Measurements from ENCODE around the gene LYST.
"Not testable (repeated sequence)": the region's sequence is repeated elsewhere in the genome, so short reads cannot be mapped to it uniquely, and the experiment has no call there.

The LYST gene

GRCh38 chr1:235820061-235820460 is 46.6 kb downstream of the LYST start:
- no peak for DNase-seq (ENCODE audit: low read depth in 2 of 2)

GRCh38 chr1:235818632-235819136 is 48.0 kb downstream of the LYST start:
- no peak for DNase-seq (ENCODE audit: low read depth in 2 of 2)

- no peak for DNase-seq (ENCODE audit: low read depth in 2 of 2)
These were observed 49.5 kb downstream of the LYST start for GRCh38 chr1:235817101-235817728.

- DNase-seq (ENCODE audit: low read depth in 2 of 2) = no peak
These were observed 56.9 kb downstream of the LYST start for GRCh38 chr1:235809688-235810397.

GRCh38 chr1:235808223-235808622 is 58.5 kb downstream of the LYST start:
- DNase-seq (ENCODE audit: low read depth in 2 of 2) = no peak

GRCh38 chr1:235806123-235806522 is 60.6 kb downstream of the LYST start:
- no peak for DNase-seq (ENCODE audit: low read depth in 2 of 2)

GRCh38 chr1:235802573-235803346 is 63.9 kb downstream of the LYST start:
- DNase-seq (ENCODE audit: low read depth in 2 of 2) = no peak

- DNase-seq (ENCODE audit: low read depth in 2 of 2) = no peak
These were observed 67.4 kb downstream of the LYST start for GRCh38 chr1:235799264-235799663.

GRCh38 chr1:235791532-235792060 is 75.1 kb downstream of the LYST start:
- no peak for DNase-seq (ENCODE audit: low read depth in 2 of 2)

- DNase-seq (ENCODE audit: low read depth in 2 of 2) = no peak
These were observed 76.6 kb downstream of the LYST start for GRCh38 chr1:235790123-235790522.

GRCh38 chr1:235786227-235786898 is 80.3 kb downstream of the LYST start:
- DNase-seq (ENCODE audit: low read depth in 2 of 2) = not testable (repeated sequence)

GRCh38 chr1:235784950-235785349 is 81.8 kb downstream of the LYST start:
- DNase-seq (ENCODE audit: low read depth in 2 of 2) = no peak

GRCh38 chr1:235783148-235783776 is 83.4 kb downstream of the LYST start:
- DNase-seq (ENCODE audit: low read depth in 2 of 2) = no peak

- no peak for DNase-seq (ENCODE audit: low read depth in 2 of 2)
These were observed 84.1 kb downstream of the LYST start for GRCh38 chr1:235782601-235783000.

GRCh38 chr1:235781807-235782206 is 84.9 kb downstream of the LYST start:
- no peak for DNase-seq (ENCODE audit: low read depth in 2 of 2)

- no peak for DNase-seq (ENCODE audit: low read depth in 2 of 2)
These were observed 86.9 kb downstream of the LYST start for GRCh38 chr1:235779770-235780169.

GRCh38 chr1:235776396-235776795 is 90.3 kb downstream of the LYST start:
- no peak for DNase-seq (ENCODE audit: low read depth in 2 of 2)

- DNase-seq (ENCODE audit: low read depth in 2 of 2) = no peak
These were observed 91.4 kb downstream of the LYST start for GRCh38 chr1:235775246-235775860.

- no peak for DNase-seq (ENCODE audit: low read depth in 2 of 2)
These were observed 98.9 kb downstream of the LYST start for GRCh38 chr1:235767795-235768194.

- DNase-seq (ENCODE audit: low read depth in 2 of 2) = no peak
These were observed 99.9 kb downstream of the LYST start for GRCh38 chr1:235766794-235767285.

GRCh38 chr1:235763962-235764361 is 102.7 kb downstream of the LYST start:
- no peak for DNase-seq (ENCODE audit: low read depth in 2 of 2)

Measured in activated CD8-positive, alpha-beta memory T cell treated with anti-CD3 and anti-CD28 coated beads for 4 hours (primary cell).